ENCODE results near the gene APC. TPM values are rescaled to one million over a fixed set of nuclear protein-coding genes. Genes with fewer than 3 reads are reported as not detected.

APC gene
- total RNA-seq, 1 experiment from 2014 or later, result 24.0 TPM

DNA sequence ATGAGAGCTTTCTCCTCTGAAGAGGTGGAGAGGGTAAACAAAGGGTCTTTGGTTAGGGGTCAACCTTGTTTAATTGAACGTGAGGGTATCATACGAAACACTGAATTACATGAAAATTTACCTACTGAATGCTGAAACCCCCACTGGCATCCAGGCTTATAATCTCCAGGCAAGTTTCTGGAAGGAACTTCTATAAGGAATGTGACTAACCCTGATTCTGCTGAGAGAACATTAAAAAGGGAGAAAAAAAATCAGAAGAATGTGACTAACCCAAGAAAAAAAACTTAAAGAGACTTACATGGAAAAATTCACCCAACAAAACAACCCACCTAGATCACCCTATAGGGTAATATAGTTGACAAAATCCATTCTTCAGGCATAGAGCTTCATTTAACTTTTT lies 55.5 kb downstream of the APC start (continued):
- TF ChIP-seq, protein P1, sequence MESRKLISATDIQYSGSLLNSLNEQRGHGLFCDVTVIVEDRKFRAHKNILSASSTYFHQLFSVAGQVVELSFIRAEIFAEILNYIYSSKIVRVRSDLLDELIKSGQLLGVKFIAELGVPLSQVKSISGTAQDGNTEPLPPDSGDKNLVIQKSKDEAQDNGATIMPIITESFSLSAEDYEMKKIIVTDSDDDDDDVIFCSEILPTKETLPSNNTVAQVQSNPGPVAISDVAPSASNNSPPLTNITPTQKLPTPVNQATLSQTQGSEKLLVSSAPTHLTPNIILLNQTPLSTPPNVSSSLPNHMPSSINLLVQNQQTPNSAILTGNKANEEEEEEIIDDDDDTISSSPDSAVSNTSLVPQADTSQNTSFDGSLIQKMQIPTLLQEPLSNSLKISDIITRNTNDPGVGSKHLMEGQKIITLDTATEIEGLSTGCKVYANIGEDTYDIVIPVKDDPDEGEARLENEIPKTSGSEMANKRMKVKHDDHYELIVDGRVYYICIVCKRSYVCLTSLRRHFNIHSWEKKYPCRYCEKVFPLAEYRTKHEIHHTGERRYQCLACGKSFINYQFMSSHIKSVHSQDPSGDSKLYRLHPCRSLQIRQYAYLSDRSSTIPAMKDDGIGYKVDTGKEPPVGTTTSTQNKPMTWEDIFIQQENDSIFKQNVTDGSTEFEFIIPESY (IDR thresholded peaks at IDR 0.05; ENCODE audit: extremely low read depth, insufficient replicate concordance, low read length), result no peak
- no peak for TF ChIP-seq ELF1 (IDR thresholded peaks at IDR 0.05; ENCODE audit: borderline replicate concordance, low read depth)
- TF ChIP-seq CEBPB (IDR thresholded peaks at IDR 0.05; ENCODE audit: low read depth), result no peak
- TF ChIP-seq EZH2phosphoT487 (IDR thresholded peaks at IDR 0.05; ENCODE audit: borderline replicate concordance), result no peak
- no peak for TF ChIP-seq EZH2 (IDR thresholded peaks at IDR 0.05)

DNA sequence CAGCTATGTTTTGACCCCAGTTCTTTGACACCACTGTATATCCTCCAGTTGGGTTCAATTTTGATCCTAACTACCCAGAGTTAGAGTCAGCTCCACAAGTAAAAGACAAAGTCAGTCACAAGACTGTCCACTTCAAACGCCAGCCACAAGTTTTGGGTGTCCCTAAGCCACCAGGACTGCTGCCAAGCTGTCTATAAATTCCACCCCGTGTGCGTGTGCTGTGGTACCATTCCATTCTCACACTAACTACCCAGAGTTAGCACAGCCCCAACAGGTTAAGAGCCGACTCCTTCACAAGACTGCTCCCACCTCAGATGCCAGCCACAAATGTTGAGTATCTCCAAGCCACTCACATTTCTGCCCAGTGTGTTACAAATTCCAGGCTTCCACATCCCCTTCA lies 56.7 kb downstream of the APC start:
- Histone ChIP-seq H3K4me1 (ENCODE audit: control insufficient read depth in 1 of 2, insufficient read depth in 2 of 2, low read length in 2 of 2) (no peaks in the 10 kb centered on the region), H3K9me3 (ENCODE audit: control insufficient read depth in 1 of 2, insufficient read depth in 1 of 2, low read depth in 1 of 2, low read length in 2 of 2) (no peaks in the 10 kb centered on the region), H3K9me2 (ENCODE audit: insufficient read depth) (no peaks in the 10 kb centered on the region), H2AFZ (ENCODE audit: low read depth, low read length, poor library complexity, severe bottlenecking) (no peak overlapping the region), H3K4me3 (replicated peaks in 1 of 2; ENCODE audit: low read depth in 1 of 2, low read length in 2 of 2) (no peak overlapping the region), H3K9ac (ENCODE audit: low read length) (no peak overlapping the region), H3K36me3 (ENCODE audit: control insufficient read depth in 1 of 2, insufficient read depth in 2 of 2, low read length in 2 of 2) (0 out of 4 replicates have a peak, but pooled peaks cover 0 to 2% of the 10 kb centered on the region in 2 experiments), H3K4me2 (ENCODE audit: low read length) (no peak overlapping the region), H3K27me3 (ENCODE audit: insufficient read depth, low read length) (no peaks in the 10 kb centered on the region), H3K79me2 (ENCODE audit: insufficient read depth, low read length) (no peaks in the 10 kb centered on the region), H3K27ac (ENCODE audit: low read depth, low read length) (no peak overlapping the region), H4K20me1 (ENCODE audit: insufficient read depth) (no peaks in the 10 kb centered on the region)
- POLR2A ChIA-PET, result no interaction called here
- BruUV-seq (replicated peaks), result no TSS peak
- RAD21 ChIA-PET (ENCODE audit: low non-redundant PET in 1 of 2, low total read pairs in 2 of 2, uncharacterized antibody in 2 of 2, unreplicated experiment in 2 of 2), result no interaction called here
- intact Hi-C loops (cut with micrococcal nuclease), result no loop called here
- DNase-seq (ENCODE audit: low read depth, low spot score) (no peak), ATAC-seq (no peak)
- TF ChIP-seq YY1 (IDR thresholded peaks at IDR 0.05; ENCODE audit: extremely low read depth, insufficient replicate concordance, low read depth, low read length), result no peak
- TF ChIP-seq TCF7L2 (IDR thresholded peaks at IDR 0.05; ENCODE audit: borderline replicate concordance, extremely low read depth, insufficient read depth, insufficient read length), result no peak
- no peak for TF ChIP-seq CEBPB (IDR thresholded peaks at IDR 0.05; ENCODE audit: low read depth)
- no peak for TF ChIP-seq EZH2phosphoT487 (IDR thresholded peaks at IDR 0.05; ENCODE audit: borderline replicate concordance)
- TF ChIP-seq, protein P2, sequence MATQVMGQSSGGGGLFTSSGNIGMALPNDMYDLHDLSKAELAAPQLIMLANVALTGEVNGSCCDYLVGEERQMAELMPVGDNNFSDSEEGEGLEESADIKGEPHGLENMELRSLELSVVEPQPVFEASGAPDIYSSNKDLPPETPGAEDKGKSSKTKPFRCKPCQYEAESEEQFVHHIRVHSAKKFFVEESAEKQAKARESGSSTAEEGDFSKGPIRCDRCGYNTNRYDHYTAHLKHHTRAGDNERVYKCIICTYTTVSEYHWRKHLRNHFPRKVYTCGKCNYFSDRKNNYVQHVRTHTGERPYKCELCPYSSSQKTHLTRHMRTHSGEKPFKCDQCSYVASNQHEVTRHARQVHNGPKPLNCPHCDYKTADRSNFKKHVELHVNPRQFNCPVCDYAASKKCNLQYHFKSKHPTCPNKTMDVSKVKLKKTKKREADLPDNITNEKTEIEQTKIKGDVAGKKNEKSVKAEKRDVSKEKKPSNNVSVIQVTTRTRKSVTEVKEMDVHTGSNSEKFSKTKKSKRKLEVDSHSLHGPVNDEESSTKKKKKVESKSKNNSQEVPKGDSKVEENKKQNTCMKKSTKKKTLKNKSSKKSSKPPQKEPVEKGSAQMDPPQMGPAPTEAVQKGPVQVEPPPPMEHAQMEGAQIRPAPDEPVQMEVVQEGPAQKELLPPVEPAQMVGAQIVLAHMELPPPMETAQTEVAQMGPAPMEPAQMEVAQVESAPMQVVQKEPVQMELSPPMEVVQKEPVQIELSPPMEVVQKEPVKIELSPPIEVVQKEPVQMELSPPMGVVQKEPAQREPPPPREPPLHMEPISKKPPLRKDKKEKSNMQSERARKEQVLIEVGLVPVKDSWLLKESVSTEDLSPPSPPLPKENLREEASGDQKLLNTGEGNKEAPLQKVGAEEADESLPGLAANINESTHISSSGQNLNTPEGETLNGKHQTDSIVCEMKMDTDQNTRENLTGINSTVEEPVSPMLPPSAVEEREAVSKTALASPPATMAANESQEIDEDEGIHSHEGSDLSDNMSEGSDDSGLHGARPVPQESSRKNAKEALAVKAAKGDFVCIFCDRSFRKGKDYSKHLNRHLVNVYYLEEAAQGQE (IDR thresholded peaks at IDR 0.05; ENCODE audit: low read depth), result no peak
- TF ChIP-seq, protein P1 (IDR thresholded peaks at IDR 0.05; ENCODE audit: extremely low read depth, insufficient replicate concordance, low read length), result no peak
- TF ChIP-seq ZNF274 (IDR thresholded peaks at IDR 0.05; ENCODE audit: low read depth, low read length), result no peak
- no peak for TF ChIP-seq ELF1 (IDR thresholded peaks at IDR 0.05; ENCODE audit: borderline replicate concordance, low read depth)
- TF ChIP-seq, protein P3, sequence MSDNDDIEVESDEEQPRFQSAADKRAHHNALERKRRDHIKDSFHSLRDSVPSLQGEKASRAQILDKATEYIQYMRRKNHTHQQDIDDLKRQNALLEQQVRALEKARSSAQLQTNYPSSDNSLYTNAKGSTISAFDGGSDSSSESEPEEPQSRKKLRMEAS (IDR thresholded peaks at IDR 0.05), result no peak
- no peak for TF ChIP-seq SP1 (IDR thresholded peaks at IDR 0.05; ENCODE audit: low read depth)
- no peak for TF ChIP-seq CBX3 (IDR thresholded peaks at IDR 0.05; ENCODE audit: low read depth)
- CTCF ChIA-PET, result no interaction called here
